ENCODE measurements around the gene E4F1.

E4F1 gene

GRCh38 chr16:2213817-2214718 lies 9.3 kb upstream of the E4F1 start:
- peak overlapping the region; percentile 79 for H2AFZ ChIP-seq
- no peak overlapping the region for H3K9ac ChIP-seq
- peak overlapping the region; percentile 50 for H3K4me3 ChIP-seq (ENCODE audit: low read depth, low read length)
- H3K27ac ChIP-seq: no peak overlapping the region
- peaks cover 23% of the 10 kb centered on the region for H3K4me1 ChIP-seq
- peak overlapping the region; percentile 79 for H3K4me2 ChIP-seq (ENCODE audit: low read length)
- TF ChIP-seq CTCF (IDR thresholded peaks at IDR 0.05): no peak
- no peaks in the 10 kb centered on the region for H3K36me3 ChIP-seq (ENCODE audit: control insufficient read depth, insufficient read depth, low read length)
- no peaks in the 10 kb centered on the region for H3K79me2 ChIP-seq
- H3K9me3 ChIP-seq (ENCODE audit: control insufficient read depth, low read length): no peaks in the 10 kb centered on the region
- H3K27me3 ChIP-seq (ENCODE audit: control insufficient read depth, insufficient read depth, low read length): no peaks in the 10 kb centered on the region

GRCh38 chr16:2214719-2214968 lies 8.7 kb upstream of the E4F1 start, which contains the start of gene PGP:
PGP (minus strand) TSS chr16:2214840; CDS start chr16:2214777, 63 bp downstream.
- Histone ChIP-seq H2AFZ (peak within 1 kb of the TSS; percentile 98), H3K27ac (peak within 1 kb of the TSS; percentile 90), H3K4me1 (peaks cover 23% of the 10 kb centered on the region), H3K9ac (peak within 1 kb of the TSS; percentile 35), H3K9me3 (ENCODE audit: control insufficient read depth, low read length) (no peaks in the 10 kb centered on the region), H3K27me3 (ENCODE audit: control insufficient read depth, insufficient read depth, low read length) (no peaks in the 10 kb centered on the region), H3K4me2 (ENCODE audit: low read length) (peak within 1 kb of the TSS; percentile 98), H3K36me3 (ENCODE audit: control insufficient read depth, insufficient read depth, low read length) (no peaks in the 10 kb centered on the region), H3K79me2 (no peaks in the 10 kb centered on the region), H3K4me3 (ENCODE audit: low read depth, low read length) (peak within 1 kb of the TSS; percentile 64)
- TF ChIP-seq CTCF (IDR thresholded peaks at IDR 0.05): no peak

- H3K4me3 ChIP-seq (ENCODE audit: low read depth, low read length): no peak overlapping the region
- H3K79me2 ChIP-seq: no peaks in the 10 kb centered on the region
- H3K36me3 ChIP-seq (ENCODE audit: control insufficient read depth, insufficient read depth, low read length): no peaks in the 10 kb centered on the region
- H3K9me3 ChIP-seq (ENCODE audit: control insufficient read depth, low read length): no peaks in the 10 kb centered on the region
- H3K27ac ChIP-seq: no peak overlapping the region
- no peak overlapping the region for H3K9ac ChIP-seq
- peaks cover 23% of the 10 kb centered on the region for H3K4me1 ChIP-seq
- H3K4me2 ChIP-seq (ENCODE audit: low read length): no peak overlapping the region
- H3K27me3 ChIP-seq (ENCODE audit: control insufficient read depth, insufficient read depth, low read length): no peaks in the 10 kb centered on the region
- H2AFZ ChIP-seq: no peak overlapping the region
- no peak for TF ChIP-seq CTCF (IDR thresholded peaks at IDR 0.05)
Measured at GRCh38 chr16:2216330-2216729, 7.1 kb upstream of the E4F1 start.

- Histone ChIP-seq H3K4me2 (ENCODE audit: low read length) (peak overlapping the region; percentile 91), H3K27me3 (ENCODE audit: control insufficient read depth, insufficient read depth, low read length) (no peaks in the 10 kb centered on the region), H3K9ac (peak overlapping the region; percentile 51), H3K9me3 (ENCODE audit: control insufficient read depth, low read length) (no peaks in the 10 kb centered on the region), H3K4me3 (ENCODE audit: low read depth, low read length) (peak overlapping the region; percentile 91), H2AFZ (peak overlapping the region; percentile 99), H3K4me1 (no peaks in the 10 kb centered on the region), H3K27ac (peak overlapping the region; percentile 75), H3K36me3 (ENCODE audit: control insufficient read depth, insufficient read depth, low read length) (no peaks in the 10 kb centered on the region), H3K79me2 (peaks cover 27% of the 10 kb centered on the region)
- TF ChIP-seq CTCF (IDR thresholded peaks at IDR 0.05): no peak
Measured at GRCh38 chr16:2223942-2224486, 623 bp downstream of the E4F1 start.

Measured in parathyroid adenoma (tissue), 2 donors.